GM12875 (cell line): ENCODE measurements around the gene NKTR.

ENCODE experiments used
- H3K4me3 ChIP-seq: one replicate; pipeline ENCODE4 v1.5.1; 2011; ENCODE audit warnings: low read depth, low read length, control low read depth
- CTCF ChIP-seq: IDR thresholded peaks from 2 replicates; pipeline ENCODE4 v1.5.1; 2011; ENCODE audit warnings: low read depth, mild to moderate bottlenecking, control low read depth, inconsistent platforms, low read length, moderate library complexity, borderline replicate concordance; ENCODE audit not compliant: insufficient read depth

The NKTR gene

DNA sequence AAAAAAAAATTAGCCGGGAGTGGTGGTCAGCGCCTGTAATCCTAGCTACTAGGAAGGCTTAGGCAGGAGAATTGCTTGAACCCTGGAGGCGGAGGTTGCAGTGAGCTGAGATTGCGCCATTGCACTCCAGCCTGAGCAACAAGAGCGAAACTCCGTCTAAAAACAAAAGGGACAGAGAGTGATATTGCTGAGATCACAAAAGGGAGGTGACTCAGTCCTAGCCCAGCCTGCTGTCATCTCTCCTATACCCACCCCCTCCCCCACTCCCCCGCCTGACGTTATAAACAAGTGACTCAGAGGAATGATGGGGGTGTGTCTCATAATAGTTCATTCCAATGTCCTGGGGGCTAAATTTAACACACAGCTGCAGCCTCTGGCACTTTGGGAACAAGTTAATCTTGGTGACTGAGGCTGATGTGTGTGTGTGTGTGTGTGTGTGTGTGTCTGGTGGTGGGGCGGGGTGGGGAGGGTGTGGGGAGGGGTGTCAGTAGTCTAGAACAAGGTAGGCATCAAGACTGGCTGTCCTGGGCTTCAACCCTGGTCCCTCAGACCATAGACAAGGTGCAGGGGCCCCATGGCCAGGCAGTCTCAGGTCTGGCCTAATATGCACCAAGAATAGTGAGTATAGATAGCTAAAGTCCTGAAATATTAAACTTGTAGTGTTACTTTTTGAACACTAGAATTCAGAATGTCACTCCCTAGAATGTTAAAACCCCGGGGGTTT is 83.6 kb downstream of the NKTR start:
- H3K4me3 ChIP-seq, result no peak overlapping the region
- TF ChIP-seq CTCF, result no peak

GRCh38 chr3:42684632-42685362 is 84.3 kb downstream of the NKTR start:
- no peak for TF ChIP-seq CTCF
- H3K4me3 ChIP-seq, result no peak overlapping the region

DNA sequence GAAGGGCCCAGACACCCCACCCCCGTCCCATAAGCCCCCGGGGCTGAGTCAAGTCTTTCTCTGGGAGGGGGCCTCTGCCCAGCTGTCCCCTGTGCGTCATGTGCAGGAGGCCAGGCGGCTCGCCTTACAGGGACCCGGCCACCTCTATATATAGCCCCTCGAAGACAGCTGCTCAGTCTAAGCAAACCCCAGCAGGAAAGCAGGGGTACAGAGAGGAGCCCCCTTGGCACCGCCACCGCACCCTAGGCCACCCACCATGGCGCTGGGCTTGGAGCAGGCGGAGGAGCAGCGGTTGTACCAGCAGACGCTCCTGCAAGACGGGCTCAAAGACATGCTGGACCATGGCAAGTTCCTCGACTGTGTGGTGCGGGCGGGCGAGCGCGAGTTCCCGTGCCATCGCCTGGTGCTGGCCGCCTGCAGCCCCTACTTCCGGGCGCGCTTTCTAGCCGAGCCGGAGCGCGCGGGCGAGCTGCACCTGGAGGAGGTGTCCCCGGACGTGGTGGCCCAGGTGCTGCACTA is 84.9 kb downstream of the NKTR start, which contains the start of gene KLHL40:
TSS of gene KLHL40 (plus strand) at position 175 of the 519 bp plus-strand sequence. CDS start at position 257, 82 bp downstream.
- TF ChIP-seq CTCF, result no peak
- H3K4me3 ChIP-seq, result no peak within 1 kb of the TSS

GRCh38 chr3:42685891-42686820 is 85.7 kb downstream of the NKTR start:
- TF ChIP-seq CTCF, result no peak
- no peak overlapping the region for H3K4me3 ChIP-seq

GRCh38 chr3:42686832-42687650 is 86.6 kb downstream of the NKTR start:
- TF ChIP-seq CTCF, result no peak
- H3K4me3 ChIP-seq, result no peak overlapping the region

DNA sequence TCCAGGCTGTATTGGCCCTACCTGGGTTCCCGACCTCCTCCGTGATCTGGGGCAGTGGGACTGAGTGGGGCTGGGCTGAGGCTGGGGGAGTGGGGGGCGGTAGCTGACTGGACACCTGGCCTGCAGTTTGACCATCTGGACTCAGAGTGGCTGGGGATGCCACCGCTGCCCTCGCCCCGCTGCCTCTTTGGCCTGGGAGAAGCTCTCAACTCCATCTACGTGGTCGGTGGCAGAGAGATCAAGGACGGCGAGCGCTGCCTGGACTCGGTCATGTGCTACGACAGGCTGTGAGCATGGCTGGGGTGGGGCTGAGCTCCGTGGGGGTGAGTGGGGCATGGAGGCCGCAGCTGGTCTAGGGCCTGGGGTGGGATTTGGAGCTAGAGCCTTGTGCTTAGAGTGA is 87.5 kb downstream of the NKTR start:
- TF ChIP-seq CTCF, result no peak
- no peak overlapping the region for H3K4me3 ChIP-seq
